PC-9 (cell line): ENCODE results near the gene OPTN. TPM values are rescaled to one million over a fixed set of nuclear protein-coding genes. Genes with fewer than 3 reads are reported as not detected.
"Not testable (repeated sequence)": the region's sequence is repeated elsewhere in the genome, so short reads cannot be mapped to it uniquely, and the experiment has no call there.

Source experiments
- BruUV-seq: library from RNA; stranded (reverse); fragments of 400-500 nt; replicated peaks from 2 replicates; lab custom pipeline; 2021; lab: Mats Ljungman, UMichigan
- CTCF ChIA-PET: fragments of 300-600 bp; sonication (Branson Sonifier 250); formaldehyde crosslinking; loops from one replicate; lab custom pipeline; 2022; ENCODE audit warnings: antibody characterized with exemption; lab: Charles Lee
- POLR2A ChIA-PET: fragments of 300-600 bp; sonication (Branson Sonifier 250); formaldehyde crosslinking; loops from one replicate; lab custom pipeline; 2022; ENCODE audit warnings: antibody characterized with exemption; ENCODE audit not compliant: unreplicated experiment; lab: Charles Lee
- DNase-seq, 2 experiments: peaks; one replicate each; pipeline versions ENCODE4 v3.0.0 to v3.0.0-alpha.2; 2015 to 2022; ENCODE audit warnings: mixed read lengths in 1 of 2
- H2AFZ ChIP-seq: fragments of 200-600 bp; sonication (generic); 2 replicates; pipeline ENCODE4 v1.8.1; 2017; ENCODE audit warnings: antibody characterized with exemption
- H3F3A ChIP-seq: fragments of 200-600 bp; sonication (generic); 2 replicates; pipeline ENCODE4 v1.8.1; 2017; ENCODE audit warnings: antibody characterized with exemption, mild to moderate bottlenecking, low read depth; ENCODE audit not compliant: insufficient read depth
- H3K27ac ChIP-seq: fragments of 200-600 bp; sonication (generic); 2 replicates; pipeline ENCODE4 v1.6.1; 2016; ENCODE audit warnings: mixed run types
- H3K27me3 ChIP-seq: fragments of 200-600 bp; sonication (generic); 2 replicates; pipeline ENCODE4 v1.6.1; 2016; ENCODE audit warnings: low read depth, mixed run types; ENCODE audit not compliant: insufficient read depth
- H3K36me3 ChIP-seq: fragments of 200-600 bp; sonication (generic); 2 replicates; pipeline ENCODE4 v1.6.1; 2016; ENCODE audit warnings: low read depth, mixed run types
- H3K4me1 ChIP-seq: fragments of 200-600 bp; sonication (generic); replicated peaks from 2 replicates; pipeline ENCODE4 v1.6.1; 2016; ENCODE audit warnings: mixed run types; ENCODE audit not compliant: insufficient read depth
- H3K4me2 ChIP-seq: fragments of 200-600 bp; sonication (generic); 2 replicates; pipeline ENCODE4 v1.6.1; 2017; ENCODE audit warnings: mixed run types
- H3K4me3 ChIP-seq: fragments of 200-600 bp; sonication (generic); 2 replicates; pipeline ENCODE4 v1.6.1; 2016; ENCODE audit warnings: mixed run types
- H3K79me2 ChIP-seq: fragments of 200-600 bp; sonication (generic); 2 replicates; pipeline ENCODE4 v1.6.1; 2017; ENCODE audit warnings: low read depth, mixed run types
- H3K9me2 ChIP-seq: fragments of 200-600 bp; sonication (generic); 2 replicates; pipeline ENCODE4 v1.8.1; 2017; ENCODE audit warnings: mild to moderate bottlenecking; ENCODE audit not compliant: insufficient read depth
- H3K9me3 ChIP-seq: fragments of 200-600 bp; sonication (generic); 2 replicates; pipeline ENCODE4 v1.8.1; 2016; ENCODE audit warnings: low read depth; ENCODE audit not compliant: insufficient read depth
- H4K20me1 ChIP-seq: fragments of 200-600 bp; sonication (generic); 2 replicates; pipeline ENCODE4 v1.8.1; 2017; ENCODE audit not compliant: insufficient read depth
- CTCF ChIP-seq: fragments of 200-600 bp; sonication (generic); conservative IDR thresholded peaks from 2 replicates; pipeline ENCODE4 v1.6.1; 2017; ENCODE audit warnings: mixed run types, antibody characterized with exemption, mild to moderate bottlenecking, moderate library complexity
- EZH2 ChIP-seq: fragments of 200-600 bp; sonication (generic); IDR thresholded peaks from 2 replicates; pipeline ENCODE4 v1.8.0; 2017; ENCODE audit warnings: antibody characterized with exemption, low read depth
- intact Hi-C: fragments of 100-400 bp; cut with micrococcal nuclease; formaldehyde crosslinking; loops from one replicate; pipeline ENCODE4 v1.10.0; 2022; ENCODE audit not compliant: unreplicated experiment
- total RNA-seq: library from RNA; stranded (reverse); gene quantifications from 2 replicates; pipeline ENCODE4 v1.2.3, GENCODE V29; 2021

OPTN gene
- total RNA-seq, 1 experiment from 2014 or later, result 26.6 TPM

- POLR2A ChIA-PET, result no interaction called here
- BruUV-seq, result no TSS peak
- intact Hi-C loops, result no loop called here
Observed at GRCh38 chr10:13091801-13092200, 8.2 kb upstream of the OPTN start.

GRCh38 chr10:13092291-13093102 lies 7.5 kb upstream of the OPTN start:
- Histone ChIP-seq H3K36me3 (no peaks in the 10 kb centered on the region), H3K27ac (no peak overlapping the region), H3K9me2 (no peaks in the 10 kb centered on the region), H3K27me3 (no peaks in the 10 kb centered on the region), H3K9me3 (no peaks in the 10 kb centered on the region), H4K20me1 (no peaks in the 10 kb centered on the region), H3K79me2 (no peaks in the 10 kb centered on the region), H3K4me2 (no peak overlapping the region), H3K4me3 (no peak overlapping the region), H3K4me1 (peaks cover 12% of the 10 kb centered on the region), H2AFZ (no peak overlapping the region), H3F3A (peaks cover 16% of the 10 kb centered on the region; the same call in 1 of the 2 replicates)
- intact Hi-C loops, result no loop called here
- ChIA-PET CTCF (no interaction called here), POLR2A (no interaction called here)
- no TSS peak for BruUV-seq
- TF ChIP-seq CTCF (no peak), EZH2 (no peak)
- DNase-seq, result no peak

More at GRCh38 chr10:13091801-13092200, 8.2 kb upstream of the OPTN start:
- no peak overlapping the region for H3K27ac ChIP-seq
- H3K4me3 ChIP-seq, result no peak overlapping the region
- H3F3A ChIP-seq, result peaks cover 17% of the 10 kb centered on the region; the same call in 1 of the 2 replicates
- H3K27me3 ChIP-seq, result no peaks in the 10 kb centered on the region
- no peak for TF ChIP-seq EZH2
- no peak for TF ChIP-seq CTCF
- H3K4me1 ChIP-seq, result peaks cover 13% of the 10 kb centered on the region
- CTCF ChIA-PET, result no interaction called here
- DNase-seq, result no peak
- no peaks in the 10 kb centered on the region for H3K79me2 ChIP-seq
- no peaks in the 10 kb centered on the region for H3K9me3 ChIP-seq
- H3K4me2 ChIP-seq, result no peak overlapping the region
- no peaks in the 10 kb centered on the region for H3K9me2 ChIP-seq
- no peaks in the 10 kb centered on the region for H3K36me3 ChIP-seq
- H2AFZ ChIP-seq, result no peak overlapping the region
- H4K20me1 ChIP-seq, result no peaks in the 10 kb centered on the region

GRCh38 chr10:13094082-13094481 lies 5.9 kb upstream of the OPTN start:
- POLR2A ChIA-PET, BruUV-seq, H3K4me3 ChIP-seq, H3K4me1 ChIP-seq, H3K9me2 ChIP-seq, H2AFZ ChIP-seq, H3K27ac ChIP-seq, H3K9me3 ChIP-seq, DNase-seq, H3K27me3 ChIP-seq, H4K20me1 ChIP-seq, H3K36me3 ChIP-seq, H3K4me2 ChIP-seq, intact Hi-C loops, H3K79me2 ChIP-seq, CTCF ChIA-PET, H3F3A ChIP-seq: not testable (repeated sequence)
